Measurements from ENCODE around the gene ANKRD55.
"Not testable (repeated sequence)": the region's sequence is repeated elsewhere in the genome, so short reads cannot be mapped to it uniquely, and the experiment has no call there.

The ANKRD55 gene

GRCh38 chr5:56142614-56143372 lies 90.3 kb downstream of the ANKRD55 start:
- peak; percentile 18 for DNase-seq

GRCh38 chr5:56142233-56142613 lies 90.9 kb downstream of the ANKRD55 start:
- DNase-seq = no peak

GRCh38 chr5:56140073-56140472 lies 93.1 kb downstream of the ANKRD55 start:
- no peak for DNase-seq

GRCh38 chr5:56130664-56131063 lies 102.5 kb downstream of the ANKRD55 start:
- DNase-seq = no peak

GRCh38 chr5:56129288-56129687 lies 103.8 kb downstream of the ANKRD55 start:
- DNase-seq = no peak

- DNase-seq = no peak
Observed at GRCh38 chr5:56128113-56128512, 105.0 kb downstream of the ANKRD55 start.

GRCh38 chr5:56126487-56127179 lies 106.5 kb downstream of the ANKRD55 start:
- no peak for DNase-seq

GRCh38 chr5:56123531-56124243 lies 109.4 kb downstream of the ANKRD55 start:
- peak; percentile 100 for DNase-seq

- not testable (repeated sequence) for DNase-seq
Observed at GRCh38 chr5:56122360-56122985, 110.7 kb downstream of the ANKRD55 start.

GRCh38 chr5:56119050-56119449 lies 114.1 kb downstream of the ANKRD55 start:
- no peak for DNase-seq

- DNase-seq = no peak
Observed at GRCh38 chr5:56116599-56117141, 116.5 kb downstream of the ANKRD55 start.

- DNase-seq = no peak
Observed at GRCh38 chr5:56115589-56115988, 117.5 kb downstream of the ANKRD55 start.

GRCh38 chr5:56112526-56113121 lies 120.5 kb downstream of the ANKRD55 start:
- DNase-seq = peak; percentile 96

- DNase-seq = no peak
Observed at GRCh38 chr5:56111404-56111781, 121.7 kb downstream of the ANKRD55 start.

GRCh38 chr5:56110646-56111403 lies 122.3 kb downstream of the ANKRD55 start:
- peak; percentile 56 for DNase-seq

- DNase-seq = no peak
Observed at GRCh38 chr5:56108246-56108645, 124.9 kb downstream of the ANKRD55 start.

GRCh38 chr5:56106837-56107236 lies 126.3 kb downstream of the ANKRD55 start:
- DNase-seq = no peak

GRCh38 chr5:56105511-56106291 lies 127.4 kb downstream of the ANKRD55 start:
- DNase-seq = no peak

GRCh38 chr5:56102889-56103288 lies 130.2 kb downstream of the ANKRD55 start:
- DNase-seq = no peak

GRCh38 chr5:56102207-56102606 lies 130.9 kb downstream of the ANKRD55 start:
- not testable (repeated sequence) for DNase-seq

GRCh38 chr5:56101180-56101579 lies 131.9 kb downstream of the ANKRD55 start:
- DNase-seq = no peak
